ENCODE data around the gene HIF3A.
A peak's percentile ranks its signal among the peaks of the same experiment; 100 is the strongest.
"Not testable (repeated sequence)": the region's sequence is repeated elsewhere in the genome, so short reads cannot be mapped to it uniquely, and the experiment has no call there.

The HIF3A gene

GRCh38 chr19:46356149-46357055, 59.6 kb downstream of the HIF3A start:
- DNase-seq (ENCODE audit: low read depth, low spot score), result no peak

GRCh38 chr19:46357846-46358583, 61.2 kb downstream of the HIF3A start:
- DNase-seq (ENCODE audit: low read depth, low spot score), result no peak

- DNase-seq (ENCODE audit: low read depth, low spot score), result no peak
Measured at GRCh38 chr19:46361915-46362314, 65.1 kb downstream of the HIF3A start.

GRCh38 chr19:46364359-46364758, 67.5 kb downstream of the HIF3A start:
- DNase-seq (ENCODE audit: low read depth, low spot score), result no peak

- no peak for DNase-seq (ENCODE audit: low read depth, low spot score)
Measured at GRCh38 chr19:46365561-46365960, 68.7 kb downstream of the HIF3A start.

GRCh38 chr19:46366620-46367292, 69.9 kb downstream of the HIF3A start:
- no peak for DNase-seq (ENCODE audit: low read depth, low spot score)

GRCh38 chr19:46367426-46367825, 70.6 kb downstream of the HIF3A start:
- DNase-seq (ENCODE audit: low read depth, low spot score), result no peak

- DNase-seq (ENCODE audit: low read depth, low spot score), result no peak
Measured at GRCh38 chr19:46368116-46368515, 71.3 kb downstream of the HIF3A start.

- DNase-seq (ENCODE audit: low read depth, low spot score), result no peak
Measured at GRCh38 chr19:46369817-46370216, 73.0 kb downstream of the HIF3A start.

- no peak for DNase-seq (ENCODE audit: low read depth, low spot score)
Measured at GRCh38 chr19:46371371-46371901, 74.6 kb downstream of the HIF3A start.

GRCh38 chr19:46372901-46373490, 76.2 kb downstream of the HIF3A start:
- DNase-seq (ENCODE audit: low read depth, low spot score), result peak; percentile 69

- peak; percentile 90 for DNase-seq (ENCODE audit: low read depth, low spot score)
Measured at GRCh38 chr19:46373491-46374359, 76.9 kb downstream of the HIF3A start.

- no peak for DNase-seq (ENCODE audit: low read depth, low spot score)
Measured at GRCh38 chr19:46374536-46375475, 78.0 kb downstream of the HIF3A start.

GRCh38 chr19:46375476-46376067, 78.7 kb downstream of the HIF3A start:
- not testable (repeated sequence) for DNase-seq (ENCODE audit: low read depth, low spot score)

- DNase-seq (ENCODE audit: low read depth, low spot score), result no peak
Measured at GRCh38 chr19:46376241-46377153, 79.7 kb downstream of the HIF3A start.

- no peak for DNase-seq (ENCODE audit: low read depth, low spot score)
Measured at GRCh38 chr19:46378268-46378667, 81.4 kb downstream of the HIF3A start.

GRCh38 chr19:46380690-46381089, 83.8 kb downstream of the HIF3A start:
- DNase-seq (ENCODE audit: low read depth, low spot score), result no peak

GRCh38 chr19:46381346-46381745, 84.5 kb downstream of the HIF3A start:
- no peak for DNase-seq (ENCODE audit: low read depth, low spot score)

All from ELF-1 (cell line).